Hepatocyte (in vitro differentiated cells): Measurements from ENCODE around the gene SKIC2. TPM values are rescaled to one million over a fixed set of nuclear protein-coding genes. Genes with fewer than 3 reads are reported as not detected.
"Not testable (repeated sequence)": the region's sequence is repeated elsewhere in the genome, so short reads cannot be mapped to it uniquely, and the experiment has no call there.

ENCODE experiments used
- DNase-seq: peaks from one replicate; pipeline ENCODE4 v3.0.0-alpha.2; 2016; ENCODE audit warnings: low spot score
- H2AFZ ChIP-seq: fragments of 200-600 bp; sonication (generic); 2 replicates; pipeline ENCODE4 v1.6.0; 2016; ENCODE audit warnings: antibody characterized with exemption, mild to moderate bottlenecking
- H3K27ac ChIP-seq: fragments of 200-600 bp; sonication (generic); 2 replicates; pipeline ENCODE4 v1.5.1; 2016; ENCODE audit warnings: mild to moderate bottlenecking
- H3K27me3 ChIP-seq: fragments of 200-600 bp; sonication (generic); 2 replicates; pipeline ENCODE4 v1.6.1; 2016
- H3K36me3 ChIP-seq: fragments of 200-600 bp; sonication (generic); replicated peaks from 2 replicates; pipeline ENCODE4 v1.5.1; 2016; ENCODE audit warnings: low read depth; ENCODE audit not compliant: insufficient read depth
- H3K4me1 ChIP-seq: fragments of 200-600 bp; sonication (generic); 2 replicates; pipeline ENCODE4 v1.5.1; 2016; ENCODE audit warnings: mild to moderate bottlenecking, moderate library complexity; ENCODE audit not compliant: insufficient read depth
- H3K4me2 ChIP-seq: fragments of 200-600 bp; sonication (generic); 2 replicates; pipeline ENCODE4 v1.6.0; 2016
- H3K4me3 ChIP-seq: fragments of 200-600 bp; sonication (generic); 2 replicates; pipeline ENCODE4 v1.5.1; 2016; ENCODE audit warnings: mild to moderate bottlenecking
- H3K79me2 ChIP-seq: fragments of 200-600 bp; sonication (generic); 2 replicates; pipeline ENCODE4 v1.6.0; 2017; ENCODE audit warnings: mild to moderate bottlenecking
- H3K9me2 ChIP-seq: fragments of 200-600 bp; sonication (generic); replicated peaks from 2 replicates; pipeline ENCODE4 v1.6.0; 2017; ENCODE audit warnings: mild to moderate bottlenecking; ENCODE audit not compliant: insufficient read depth
- H3K9me3 ChIP-seq: fragments of 200-600 bp; sonication (generic); 2 replicates; pipeline ENCODE4 v1.5.1; 2016; ENCODE audit warnings: low read depth, mild to moderate bottlenecking
- H4K20me1 ChIP-seq: fragments of 200-600 bp; sonication (generic); 2 replicates; pipeline ENCODE4 v1.6.0; 2016; ENCODE audit warnings: mild to moderate bottlenecking; ENCODE audit not compliant: insufficient read depth, poor library complexity, severe bottlenecking
- CTCF ChIP-seq: fragments of 200-600 bp; sonication (generic); IDR thresholded peaks from 2 replicates; pipeline ENCODE4 v1.5.1; 2016; ENCODE audit warnings: antibody characterized with exemption, mild to moderate bottlenecking; ENCODE audit not compliant: poor library complexity
- EZH2 ChIP-seq: fragments of 200-600 bp; sonication (generic); IDR thresholded peaks from 2 replicates; pipeline ENCODE4 v1.6.1; 2016; ENCODE audit warnings: antibody characterized with exemption, mild to moderate bottlenecking, borderline replicate concordance
- EZH2phosphoT487 ChIP-seq: fragments of 200-600 bp; sonication (generic); IDR thresholded peaks from one replicate; pipeline ENCODE4 v1.6.1; 2018; ENCODE audit warnings: antibody characterized with exemption, mild to moderate bottlenecking, low read depth, moderate library complexity; ENCODE audit not compliant: unreplicated experiment, severe bottlenecking
- WGBS: methylation state at CpG from one replicate; pipeline ENCODE4 v1.1.6; 2016; ENCODE audit warnings: low lambda C conversion rate; ENCODE audit errors: missing lambda C conversion rate; 5-methylcytosine and 5-hydroxymethylcytosine counted together
- polyA plus RNA-seq: library from polyadenylated mRNA; unstranded; fragments of >200 nt; fragmentation: Nextera tagmentation; extraction: Ambion mirVana; gene quantifications from 2 replicates; pipeline ENCODE4 v1.2.1, GENCODE V29; 2016
- total RNA-seq: library from RNA; depleted of rRNA; stranded (reverse); fragments of >200 nt; gene quantifications from 2 replicates; pipeline ENCODE4 v1.2.3, GENCODE V29; 2014

SKIC2 gene
- total and polyA plus RNA-seq, 2 experiments from 2014 or later = 53.2 to 64.3 TPM

DNA sequence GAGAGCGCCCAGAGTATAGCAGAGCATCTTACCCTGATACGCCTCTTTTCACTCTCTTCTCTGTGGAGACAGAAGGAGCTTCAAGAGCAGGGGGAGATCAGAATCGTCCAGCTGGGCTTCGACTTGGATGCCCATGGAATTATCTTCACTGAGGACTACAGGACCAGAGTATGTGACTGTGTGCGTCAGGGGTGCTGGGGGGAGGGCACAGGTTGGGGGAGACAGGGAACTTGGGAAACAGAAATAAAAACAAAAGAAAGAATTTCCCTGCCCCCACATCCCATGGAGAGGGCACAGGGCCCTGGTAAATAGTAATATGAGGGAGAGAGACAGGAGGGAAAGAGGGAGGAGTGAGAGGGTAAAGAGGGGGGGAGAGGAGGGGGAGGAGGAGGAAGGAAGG is 19.9 kb downstream of the SKIC2 start:
- H4K20me1 ChIP-seq = no peaks in the 10 kb centered on the region
- H3K27me3 ChIP-seq = no peaks in the 10 kb centered on the region
- no peaks in the 10 kb centered on the region for H3K9me3 ChIP-seq
- TF ChIP-seq EZH2phosphoT487 (no peak), EZH2 (no peak), CTCF (no peak)
- no peaks in the 10 kb centered on the region for H3K4me1 ChIP-seq
- no peaks in the 10 kb centered on the region for H3K36me3 ChIP-seq
- no peak for DNase-seq
- no peak overlapping the region for H2AFZ ChIP-seq
- no peaks in the 10 kb centered on the region for H3K9me2 ChIP-seq
- H3K27ac ChIP-seq = no peak overlapping the region
- H3K4me2 ChIP-seq = no peak overlapping the region
- peaks cover 10% of the 10 kb centered on the region for H3K79me2 ChIP-seq
- WGBS = 90% methylated on average over 5 of the region's 5 CpGs
- no peak overlapping the region for H3K4me3 ChIP-seq

DNA sequence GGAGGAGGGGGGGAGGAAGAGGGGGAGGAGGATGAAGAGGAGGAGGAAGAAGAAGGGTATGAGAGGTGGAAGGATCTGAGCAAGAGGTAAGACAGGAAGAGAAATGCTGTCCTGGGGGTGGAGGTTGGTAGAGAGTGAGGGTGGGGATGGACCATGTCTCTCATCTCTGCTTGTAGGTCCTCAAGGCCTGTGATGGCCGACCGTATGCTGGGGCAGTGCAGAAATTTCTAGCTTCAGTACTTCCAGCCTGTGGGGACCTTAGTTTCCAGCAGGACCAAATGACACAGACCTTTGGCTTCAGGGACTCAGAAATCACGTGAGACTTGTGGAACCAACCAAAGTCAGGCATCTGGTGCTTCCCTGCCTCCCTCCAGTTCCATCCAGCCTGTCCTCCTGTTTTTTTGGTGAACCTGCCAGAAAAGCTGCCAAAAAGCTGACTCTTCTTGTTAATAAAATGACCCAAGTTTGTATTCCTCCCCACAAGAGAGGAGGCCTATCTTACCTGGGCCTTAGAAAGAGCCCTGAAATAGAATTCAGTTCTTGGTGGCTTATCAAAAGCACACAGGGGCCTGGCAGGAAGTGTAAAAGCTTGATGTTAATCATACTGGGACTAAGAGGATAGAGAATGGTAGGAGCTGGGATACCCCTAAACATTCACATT is 20.4 kb downstream of the SKIC2 start:
- no peaks in the 10 kb centered on the region for H3K36me3 ChIP-seq
- H3K4me1 ChIP-seq = no peaks in the 10 kb centered on the region
- H3K9me3 ChIP-seq = no peaks in the 10 kb centered on the region
- peaks cover 5% of the 10 kb centered on the region for H3K79me2 ChIP-seq
- no peak overlapping the region for H2AFZ ChIP-seq
- H4K20me1 ChIP-seq = no peaks in the 10 kb centered on the region
- 100% methylated on average over 3 of the region's 3 CpGs for WGBS
- H3K9me2 ChIP-seq = no peaks in the 10 kb centered on the region
- H3K27me3 ChIP-seq = no peaks in the 10 kb centered on the region
- no peak overlapping the region for H3K27ac ChIP-seq
- TF ChIP-seq CTCF (no peak), EZH2phosphoT487 (no peak), EZH2 (no peak)
- no peak for DNase-seq
- no peak overlapping the region for H3K4me2 ChIP-seq
- H3K4me3 ChIP-seq = no peak overlapping the region

- not testable (repeated sequence) for H3K9me3 ChIP-seq, H2AFZ ChIP-seq, H4K20me1 ChIP-seq, H3K4me3 ChIP-seq, H3K9me2 ChIP-seq, H3K4me1 ChIP-seq, H3K4me2 ChIP-seq, H3K79me2 ChIP-seq, H3K36me3 ChIP-seq, DNase-seq, H3K27ac ChIP-seq, H3K27me3 ChIP-seq
- WGBS = 93% methylated on average over 13 of the region's 13 CpGs
These were observed 21.4 kb downstream of the SKIC2 start for GRCh38 chr6:31980195-31980876.

DNA sequence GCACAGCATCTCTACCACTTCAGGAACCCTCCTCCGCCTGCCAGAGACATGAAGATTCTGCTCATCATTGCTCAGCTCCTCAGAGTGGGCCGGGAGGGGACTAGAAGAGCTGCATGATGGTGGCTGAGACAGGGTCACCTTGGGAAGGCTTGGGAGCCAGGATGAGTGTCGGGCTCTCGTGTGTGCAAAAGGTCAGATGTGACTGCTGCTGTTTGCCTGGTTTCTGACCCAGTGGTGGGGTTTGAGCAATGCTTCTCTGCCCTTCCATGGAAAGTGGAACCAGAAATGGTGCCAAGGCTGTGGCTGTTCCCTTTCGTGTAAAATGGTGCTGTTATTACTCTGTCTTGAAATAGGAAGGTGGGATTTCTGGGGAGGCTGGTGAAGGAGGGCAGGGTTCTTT is 22.0 kb downstream of the SKIC2 start:
- H3K4me2 ChIP-seq, H3K79me2 ChIP-seq, H3K4me3 ChIP-seq, H3K27me3 ChIP-seq, H2AFZ ChIP-seq, H3K36me3 ChIP-seq, H3K9me3 ChIP-seq, H4K20me1 ChIP-seq, DNase-seq, H3K27ac ChIP-seq, H3K4me1 ChIP-seq, H3K9me2 ChIP-seq: not testable (repeated sequence)
- WGBS = no CpG with 5 or more reads among the region's 5 CpGs

- H3K27ac ChIP-seq, DNase-seq, H3K4me2 ChIP-seq, H3K9me3 ChIP-seq, H3K27me3 ChIP-seq, H2AFZ ChIP-seq, H3K4me1 ChIP-seq, H3K79me2 ChIP-seq, H3K4me3 ChIP-seq, H4K20me1 ChIP-seq, H3K9me2 ChIP-seq, H3K36me3 ChIP-seq: not testable (repeated sequence)
- no CpG with 5 or more reads among the region's 7 CpGs for WGBS
These were observed 22.8 kb downstream of the SKIC2 start, which contains the start of gene C4A for GRCh38 chr6:31981744-31982143. TSS of gene C4A (plus strand) at chr6:31982057. CDS start at chr6:31982108, 51 bp downstream.

DNA sequence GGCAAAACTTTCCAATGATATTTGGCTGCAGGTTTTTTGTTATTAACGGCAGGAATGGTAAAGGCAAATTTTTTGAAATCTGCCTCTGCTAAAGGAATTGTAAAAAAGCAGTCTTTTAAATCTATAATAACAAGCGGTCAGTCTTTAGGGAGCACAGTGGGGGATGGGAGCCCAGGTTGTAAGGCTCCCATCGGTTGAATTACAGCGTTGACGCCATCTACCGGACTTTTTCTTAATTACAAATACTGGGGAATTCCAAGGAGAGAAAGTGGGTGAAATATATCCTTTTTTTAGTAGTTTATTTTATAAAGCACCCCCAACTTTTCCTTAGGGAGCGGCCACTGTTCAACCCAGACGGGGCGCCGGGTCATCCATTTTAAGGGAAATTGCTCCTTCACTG is 30.4 kb downstream of the SKIC2 start:
- not testable (repeated sequence) for H3K9me2 ChIP-seq, H3K4me1 ChIP-seq, H3K79me2 ChIP-seq, H3K36me3 ChIP-seq, H3K27ac ChIP-seq, H2AFZ ChIP-seq, H3K27me3 ChIP-seq, H3K4me3 ChIP-seq, H3K4me2 ChIP-seq, DNase-seq, H4K20me1 ChIP-seq, H3K9me3 ChIP-seq
- no CpG with 5 or more reads among the region's 10 CpGs for WGBS

DNA sequence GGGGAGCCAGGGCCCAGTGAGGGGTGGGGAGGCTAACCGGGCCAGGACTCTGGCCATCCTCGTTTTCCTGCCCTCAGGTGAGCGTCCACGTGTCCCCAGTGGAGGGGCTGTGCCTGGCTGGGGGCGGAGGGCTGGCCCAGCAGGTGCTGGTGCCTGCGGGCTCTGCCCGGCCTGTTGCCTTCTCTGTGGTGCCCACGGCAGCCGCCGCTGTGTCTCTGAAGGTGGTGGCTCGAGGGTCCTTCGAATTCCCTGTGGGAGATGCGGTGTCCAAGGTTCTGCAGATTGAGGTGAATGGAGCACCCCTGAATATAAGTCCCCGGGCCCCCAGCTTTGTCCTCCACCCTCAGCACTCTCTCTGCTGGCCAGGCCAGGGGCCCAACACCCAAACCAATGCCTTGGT is 35.4 kb downstream of the SKIC2 start:
- not testable (repeated sequence) for H4K20me1 ChIP-seq, H3K36me3 ChIP-seq, H3K27me3 ChIP-seq, H3K27ac ChIP-seq, H3K79me2 ChIP-seq, DNase-seq, H3K9me2 ChIP-seq, H3K4me3 ChIP-seq, H3K4me2 ChIP-seq, H2AFZ ChIP-seq, H3K4me1 ChIP-seq, H3K9me3 ChIP-seq
- 93% methylated on average over 7 of the region's 14 CpGs for WGBS
